Body of pancreas (tissue), 4 donors: Measurements from ENCODE around the gene PNPLA7. TPM values are rescaled to one million over a fixed set of nuclear protein-coding genes. Genes with fewer than 3 reads are reported as not detected.

Experiments used
- ATAC-seq: fragments of 150-250 bp; one replicate; pipeline ENCODE4 v1.9.1; 2016
- DNase-seq, 4 donors: peaks; one replicate each; pipeline ENCODE4 v3.0.0-alpha.2; 2019
- H3K27ac ChIP-seq, 4 donors: fragments of 200-600 bp; sonication (generic); 1 replicate in 3 of 4; 2 replicates in 1 of 4; pipeline versions ENCODE4 v1.5.1 to v1.6.1; 2016 to 2019; ENCODE audit warnings: mild to moderate bottlenecking in 1 of 4, mixed read lengths in 1 of 4, moderate library complexity in 1 of 4
- H3K27me3 ChIP-seq, 2 donors: fragments of 200-600 bp; sonication (generic); one replicate each; pipeline ENCODE4 v1.6.0; 2016; ENCODE audit warnings: mild to moderate bottlenecking in 1 of 2
- H3K36me3 ChIP-seq, 2 donors: fragments of 200-600 bp; sonication (generic); replicated peaks in 1 of 2; 2 replicates each; pipeline ENCODE4 v1.5.1; 2016; ENCODE audit warnings: low read depth in 2 of 2; ENCODE audit not compliant: insufficient read depth in 1 of 2
- H3K4me1 ChIP-seq: fragments of 200-600 bp; sonication (generic); one replicate; pipeline ENCODE4 v1.6.0; 2016
- H3K4me3 ChIP-seq, 2 donors: fragments of 200-600 bp; sonication (generic); 1 replicate in 1 of 2; 2 replicates in 1 of 2; pipeline ENCODE4 v1.5.1; 2016 to 2019
- H3K9me3 ChIP-seq, 3 donors: fragments of 200-600 bp; sonication (generic); 1 replicate in 2 of 3; 2 replicates in 1 of 3; pipeline ENCODE4 v1.5.1; 2016
- POLR2A ChIP-seq, 3 donors: fragments of 450-650 bp; IDR thresholded peaks; one replicate each; pipeline ENCODE4 v1.6.1; 2016; ENCODE audit warnings: antibody characterized with exemption in 3 of 3, mild to moderate bottlenecking in 2 of 3
- WGBS, 2 donors: methylation state at CpG; one replicate each; pipeline ENCODE4 v1.1.5; 2017; 5-methylcytosine and 5-hydroxymethylcytosine counted together
- intact Hi-C: fragments of 100-400 bp; cut with DNase I; formaldehyde crosslinking; loops from one replicate; pipeline ENCODE4 v1.15.1; 2023
- total RNA-seq, 2 donors: library from RNA; depleted of rRNA; stranded (reverse); fragments of >200 nt; gene quantifications; one replicate each; pipeline ENCODE4 v1.1.0, GENCODE V29; 2016
- TF ChIP-seq, protein P1 (sequence below), 7 experiments: fragments of 450-650 bp in 4 of 7; fragments of 200-600 bp in 3 of 7; sonication (generic) in 3 of 7; IDR thresholded peaks; one replicate each; pipeline ENCODE4 v1.5.1; 2016 to 2019; ENCODE audit warnings: antibody characterized with exemption in 7 of 7

Gene PNPLA7
- total RNA-seq, 2 donors from 2014 or later = 16.1 to 27.7 TPM

DNA sequence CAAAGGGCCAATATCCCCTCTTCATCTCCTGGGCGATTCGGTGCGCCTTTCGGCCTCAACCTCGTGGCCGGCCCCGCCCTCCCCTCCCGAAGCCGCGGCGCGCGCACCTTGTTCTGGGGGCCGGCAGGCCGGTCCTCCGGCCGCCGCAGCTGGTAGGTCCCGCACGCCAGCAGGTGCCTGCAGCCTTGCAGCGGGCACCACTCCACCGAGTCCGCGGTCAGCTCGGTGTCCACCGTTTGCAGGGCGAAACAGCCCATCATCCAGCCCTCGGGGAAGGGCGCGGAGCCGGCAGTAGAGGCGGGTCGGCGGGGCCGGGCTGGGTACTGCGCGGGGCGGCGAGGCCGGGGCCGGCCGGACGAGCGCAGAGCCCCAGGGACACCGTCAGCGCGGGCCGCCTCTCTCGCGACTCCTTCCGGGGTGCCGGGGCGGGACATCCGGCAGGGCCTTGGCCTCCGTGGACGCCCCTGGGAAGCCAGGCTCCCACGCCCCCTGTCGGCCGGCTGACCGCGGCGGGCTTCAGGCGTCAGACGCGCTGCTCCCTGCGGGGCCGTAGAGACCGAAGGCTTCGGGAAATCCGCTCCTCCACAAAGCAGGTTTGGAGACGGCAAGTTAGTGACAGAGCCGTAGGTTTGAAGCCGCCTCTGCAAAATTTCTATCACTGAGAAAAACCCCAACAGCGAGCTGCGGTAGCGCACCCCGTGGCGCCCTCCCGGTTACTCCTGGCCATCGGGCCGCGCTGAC, 28.5 kb upstream of the PNPLA7 start, which contains the start of gene DPH7:
Gene DPH7, minus strand, starts transcription at position 408 of the 741 bp plus-strand sequence. Its CDS starts 148 bp downstream, at position 260.
- Histone ChIP-seq H3K36me3 (peaks cover 0 to 9% of the 10 kb centered on the region in 2 donors), H3K9me3 (no peaks in the 10 kb centered on the region), H3K27ac (peak within 1 kb of the TSS; percentile 64 to 93 (median 76)), H3K27me3 (no peaks in the 10 kb centered on the region), H3K4me3 (peak within 1 kb of the TSS; percentile 78 to 99), H3K4me1 (peaks cover 30% of the 10 kb centered on the region)
- ATAC-seq = peak; percentile 97
- peak; percentile 74 to 81 (median 77) for TF ChIP-seq POLR2A (IDR thresholded peaks at IDR 0.05)
- TF ChIP-seq, protein P1, sequence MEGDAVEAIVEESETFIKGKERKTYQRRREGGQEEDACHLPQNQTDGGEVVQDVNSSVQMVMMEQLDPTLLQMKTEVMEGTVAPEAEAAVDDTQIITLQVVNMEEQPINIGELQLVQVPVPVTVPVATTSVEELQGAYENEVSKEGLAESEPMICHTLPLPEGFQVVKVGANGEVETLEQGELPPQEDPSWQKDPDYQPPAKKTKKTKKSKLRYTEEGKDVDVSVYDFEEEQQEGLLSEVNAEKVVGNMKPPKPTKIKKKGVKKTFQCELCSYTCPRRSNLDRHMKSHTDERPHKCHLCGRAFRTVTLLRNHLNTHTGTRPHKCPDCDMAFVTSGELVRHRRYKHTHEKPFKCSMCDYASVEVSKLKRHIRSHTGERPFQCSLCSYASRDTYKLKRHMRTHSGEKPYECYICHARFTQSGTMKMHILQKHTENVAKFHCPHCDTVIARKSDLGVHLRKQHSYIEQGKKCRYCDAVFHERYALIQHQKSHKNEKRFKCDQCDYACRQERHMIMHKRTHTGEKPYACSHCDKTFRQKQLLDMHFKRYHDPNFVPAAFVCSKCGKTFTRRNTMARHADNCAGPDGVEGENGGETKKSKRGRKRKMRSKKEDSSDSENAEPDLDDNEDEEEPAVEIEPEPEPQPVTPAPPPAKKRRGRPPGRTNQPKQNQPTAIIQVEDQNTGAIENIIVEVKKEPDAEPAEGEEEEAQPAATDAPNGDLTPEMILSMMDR (IDR thresholded peaks at IDR 0.05) = peak; percentile 88 to 98 (median 94)
- 1 to 12% methylated on average over 18 to 62 of the region's 82 CpGs for WGBS, 2 donors
- peak; percentile 94 to 97 (median 96) for DNase-seq
- intact Hi-C loops = no loop called here

DNA sequence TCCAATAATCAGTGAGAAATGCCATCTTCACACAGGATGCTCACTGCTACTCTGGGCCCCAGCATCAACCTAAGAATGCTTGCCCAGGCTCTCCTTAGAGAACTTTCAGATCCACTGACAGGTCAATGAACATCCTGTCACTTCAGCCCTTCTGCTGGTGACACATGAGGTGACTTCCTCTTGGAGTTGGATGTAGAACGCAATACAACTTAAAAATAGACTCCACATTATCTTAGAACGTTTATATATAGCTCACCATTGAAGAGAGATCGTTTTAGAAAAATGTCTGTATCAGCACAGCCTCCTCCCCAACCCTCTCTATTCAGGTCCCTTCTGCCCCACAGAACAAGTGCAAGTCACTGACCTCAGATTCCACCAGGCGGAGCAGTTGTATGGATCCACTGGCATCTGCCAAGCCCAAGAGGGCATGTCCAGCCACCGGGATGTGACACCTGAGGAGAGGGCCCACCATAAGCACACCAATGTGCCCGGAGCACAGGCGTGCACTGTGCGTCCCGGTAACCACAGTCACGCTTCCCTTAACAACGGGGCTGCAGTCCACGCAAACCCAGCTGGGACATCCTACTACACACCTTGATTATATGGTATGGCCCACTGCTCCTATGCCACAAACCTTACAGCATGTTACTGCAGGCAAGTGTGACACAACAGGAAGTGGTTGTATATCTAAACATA, 25.7 kb upstream of the PNPLA7 start:
- intact Hi-C loops = no loop called here
- Histone ChIP-seq H3K36me3 (peaks cover 7 to 13% of the 10 kb centered on the region in 2 donors), H3K9me3 (no peaks in the 10 kb centered on the region), H3K27me3 (no peaks in the 10 kb centered on the region), H3K4me1 (peaks cover 30% of the 10 kb centered on the region), H3K4me3 (no peak overlapping the region), H3K27ac (no peak overlapping the region)
- DNase-seq (no peak), ATAC-seq (no peak)
- WGBS, 2 donors = 53 to 74% methylated on average over 4 to 12 of the region's 12 CpGs
- TF ChIP-seq, protein P1 (IDR thresholded peaks at IDR 0.05) = no peak
- TF ChIP-seq POLR2A (IDR thresholded peaks at IDR 0.05) = no peak

DNA sequence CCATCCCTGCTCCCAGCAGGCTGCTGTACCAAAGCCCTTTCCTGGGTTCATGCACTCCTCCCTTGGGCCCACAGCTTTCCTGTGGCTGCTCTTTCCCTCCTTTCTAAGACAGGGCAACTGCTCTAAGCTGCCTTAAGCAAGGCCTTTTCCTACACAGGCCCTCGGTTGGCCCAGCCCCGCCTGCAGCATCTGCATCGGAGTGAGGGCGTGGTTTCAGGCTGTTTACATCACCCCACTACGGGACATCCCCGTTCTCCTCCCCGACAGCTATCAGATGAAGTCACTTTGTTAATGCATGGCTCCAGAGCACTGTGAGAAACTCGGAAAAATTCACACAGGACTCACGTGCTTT, 25.1 kb upstream of the PNPLA7 start:
- Histone ChIP-seq H3K4me3 (no peak overlapping the region), H3K4me1 (peaks cover 30% of the 10 kb centered on the region), H3K9me3 (no peaks in the 10 kb centered on the region), H3K27me3 (no peaks in the 10 kb centered on the region), H3K27ac (no peak overlapping the region), H3K36me3 (peaks cover 7 to 13% of the 10 kb centered on the region in 2 donors)
- 68 to 72% methylated on average over 9 of the region's 9 CpGs for WGBS, 2 donors
- ATAC-seq = no peak
- intact Hi-C loops = no loop called here
- TF ChIP-seq, protein P1 (IDR thresholded peaks at IDR 0.05) = no peak
- no peak for TF ChIP-seq POLR2A (IDR thresholded peaks at IDR 0.05)
- no peak for DNase-seq

DNA sequence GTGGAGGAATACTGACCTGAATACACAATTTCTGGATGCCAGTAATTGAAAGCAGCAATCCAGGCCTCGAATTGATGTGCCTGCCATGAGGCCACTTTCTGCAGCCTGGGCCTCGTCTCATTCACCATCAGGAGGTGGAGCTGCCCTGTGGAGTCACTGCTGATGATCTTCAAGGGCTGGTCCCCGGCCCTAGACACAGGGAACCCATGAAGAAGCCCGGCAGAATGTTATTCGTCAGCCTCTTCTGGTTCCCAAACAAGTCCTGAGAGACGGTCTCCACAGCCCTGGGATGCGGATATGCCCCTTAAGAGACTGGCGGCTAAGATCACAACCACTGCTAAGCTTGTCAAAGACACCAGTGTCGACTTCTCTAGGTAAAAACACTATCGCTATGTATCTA, 24.0 kb upstream of the PNPLA7 start:
- TF ChIP-seq, protein P1 (IDR thresholded peaks at IDR 0.05) = no peak
- no peak for TF ChIP-seq POLR2A (IDR thresholded peaks at IDR 0.05)

More for the DNA sequence above, 24.0 kb upstream of the PNPLA7 start:
- intact Hi-C loops = no loop called here
- no peak overlapping the region for H3K27ac ChIP-seq
- H3K9me3 ChIP-seq = no peaks in the 10 kb centered on the region
- no peak for DNase-seq
- no peak for ATAC-seq
- peaks cover 7 to 13% of the 10 kb centered on the region in 2 donors for H3K36me3 ChIP-seq
- no peaks in the 10 kb centered on the region for H3K27me3 ChIP-seq
- H3K4me1 ChIP-seq = peaks cover 26% of the 10 kb centered on the region
- H3K4me3 ChIP-seq = no peak overlapping the region
- 79 to 84% methylated on average over 10 of the region's 10 CpGs for WGBS, 2 donors
